Measurements from ENCODE around the gene SH3RF1. TPM values are rescaled to one million over a fixed set of nuclear protein-coding genes. Genes with fewer than 3 reads are reported as not detected.

The SH3RF1 gene
- total RNA-seq, 2 donors from 2014 or later = 17.1 to 17.4 TPM

DNA sequence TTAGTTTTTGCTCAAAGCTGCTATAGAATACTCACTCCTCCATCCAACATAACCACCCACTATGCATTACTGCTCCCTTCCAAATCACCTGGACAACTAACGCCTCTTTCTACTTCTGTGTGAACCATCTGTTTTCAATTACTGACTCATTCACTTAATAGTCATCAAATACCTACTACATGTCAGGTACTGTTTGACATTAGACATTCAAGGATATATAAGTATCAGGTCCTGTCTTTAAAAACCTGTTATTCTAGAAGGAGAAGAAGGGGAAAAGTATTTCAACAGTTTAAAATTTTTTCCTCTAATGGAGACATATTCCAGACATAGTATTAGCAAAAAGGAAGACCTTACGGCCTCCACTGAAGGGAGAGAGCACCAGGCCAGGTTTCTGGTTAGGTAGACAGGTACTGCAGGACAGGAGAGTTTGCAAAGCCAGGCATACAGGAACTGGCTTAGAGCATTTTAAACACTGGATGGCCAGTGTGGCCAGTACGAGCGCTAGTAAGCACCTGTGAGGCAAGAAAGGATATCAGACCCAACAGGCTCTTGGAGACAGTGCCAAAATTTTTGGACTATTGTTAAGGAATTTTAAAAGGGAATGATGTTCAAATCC, 39.0 kb downstream of the SH3RF1 start:
- H3K4me3 ChIP-seq = no peak overlapping the region
- intact Hi-C loops (cut with DNase I) = no loop called here
- no peaks in the 10 kb centered on the region for H3K9me3 ChIP-seq
- no peaks in the 10 kb centered on the region for H3K36me3 ChIP-seq (replicated peaks in 1 of 2; ENCODE audit: insufficient read depth in 1 of 2, low read depth in 2 of 2)
- H3K27ac ChIP-seq = no peak overlapping the region
- 79 to 95% methylated on average over 4 of the region's 4 CpGs for WGBS, 2 donors
- DNase-seq (no peak), ATAC-seq (no peak)
- H3K4me1 ChIP-seq = peaks cover 10% of the 10 kb centered on the region
- TF ChIP-seq, protein P1, sequence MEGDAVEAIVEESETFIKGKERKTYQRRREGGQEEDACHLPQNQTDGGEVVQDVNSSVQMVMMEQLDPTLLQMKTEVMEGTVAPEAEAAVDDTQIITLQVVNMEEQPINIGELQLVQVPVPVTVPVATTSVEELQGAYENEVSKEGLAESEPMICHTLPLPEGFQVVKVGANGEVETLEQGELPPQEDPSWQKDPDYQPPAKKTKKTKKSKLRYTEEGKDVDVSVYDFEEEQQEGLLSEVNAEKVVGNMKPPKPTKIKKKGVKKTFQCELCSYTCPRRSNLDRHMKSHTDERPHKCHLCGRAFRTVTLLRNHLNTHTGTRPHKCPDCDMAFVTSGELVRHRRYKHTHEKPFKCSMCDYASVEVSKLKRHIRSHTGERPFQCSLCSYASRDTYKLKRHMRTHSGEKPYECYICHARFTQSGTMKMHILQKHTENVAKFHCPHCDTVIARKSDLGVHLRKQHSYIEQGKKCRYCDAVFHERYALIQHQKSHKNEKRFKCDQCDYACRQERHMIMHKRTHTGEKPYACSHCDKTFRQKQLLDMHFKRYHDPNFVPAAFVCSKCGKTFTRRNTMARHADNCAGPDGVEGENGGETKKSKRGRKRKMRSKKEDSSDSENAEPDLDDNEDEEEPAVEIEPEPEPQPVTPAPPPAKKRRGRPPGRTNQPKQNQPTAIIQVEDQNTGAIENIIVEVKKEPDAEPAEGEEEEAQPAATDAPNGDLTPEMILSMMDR (IDR thresholded peaks at IDR 0.05) = no peak
- no peak for TF ChIP-seq POLR2A (IDR thresholded peaks at IDR 0.05)
- H3K27me3 ChIP-seq = no peaks in the 10 kb centered on the region

DNA sequence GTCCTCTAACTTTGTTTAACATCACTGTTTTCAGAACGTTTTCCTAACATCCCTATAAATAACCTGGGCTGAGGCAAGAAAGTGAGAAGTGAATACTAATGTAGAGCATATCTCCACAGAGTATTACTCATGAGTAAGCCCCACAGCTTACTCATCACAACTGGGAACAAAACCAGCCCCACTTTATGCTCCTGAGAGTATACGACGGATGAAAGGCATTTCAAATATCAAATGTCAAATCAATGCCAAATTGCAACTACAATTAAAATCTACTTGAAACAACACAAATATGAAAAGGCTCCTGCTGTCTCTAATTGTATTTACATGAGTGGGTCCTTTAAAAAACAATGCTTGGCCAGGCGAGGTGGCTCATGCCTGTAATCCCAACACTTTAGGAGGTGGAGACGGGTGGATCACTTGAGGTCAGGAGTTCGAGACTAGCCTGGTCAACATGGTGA, 41.2 kb downstream of the SH3RF1 start:
- intact Hi-C loops (cut with DNase I) = no loop called here
- Histone ChIP-seq H3K4me3 (no peak overlapping the region), H3K27ac (no peak overlapping the region), H3K9me3 (no peaks in the 10 kb centered on the region), H3K27me3 (no peaks in the 10 kb centered on the region), H3K4me1 (peaks cover 6% of the 10 kb centered on the region), H3K36me3 (replicated peaks in 1 of 2; ENCODE audit: insufficient read depth in 1 of 2, low read depth in 2 of 2) (no peaks in the 10 kb centered on the region)
- no peak for ATAC-seq
- 57 to 63% methylated on average over 6 of the region's 6 CpGs for WGBS, 2 donors
- DNase-seq = peak in 1 of 4 donors; percentile 42
- TF ChIP-seq POLR2A (IDR thresholded peaks at IDR 0.05) = no peak
- TF ChIP-seq, protein P1 (IDR thresholded peaks at IDR 0.05) = no peak

DNA sequence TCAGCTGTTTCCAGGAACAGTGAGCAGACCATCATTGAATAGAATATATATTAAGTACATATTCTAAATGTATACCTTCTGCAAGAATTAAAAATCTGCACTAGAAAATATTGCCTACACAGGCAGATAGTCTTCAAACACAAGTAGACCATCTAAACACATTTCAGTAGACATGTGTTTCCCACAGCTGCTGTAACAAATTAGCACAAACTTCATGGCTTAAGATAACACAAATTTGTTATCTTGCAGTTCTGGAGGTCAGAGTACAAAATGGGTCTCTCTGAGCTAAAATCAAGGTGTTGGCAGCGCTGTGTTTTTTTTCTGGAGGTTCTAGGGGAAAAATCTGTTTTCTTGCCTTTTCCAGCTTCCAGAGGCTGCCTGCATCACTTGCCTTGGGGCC, 42.7 kb downstream of the SH3RF1 start:
- intact Hi-C loops (cut with DNase I) = no loop called here

DNA sequence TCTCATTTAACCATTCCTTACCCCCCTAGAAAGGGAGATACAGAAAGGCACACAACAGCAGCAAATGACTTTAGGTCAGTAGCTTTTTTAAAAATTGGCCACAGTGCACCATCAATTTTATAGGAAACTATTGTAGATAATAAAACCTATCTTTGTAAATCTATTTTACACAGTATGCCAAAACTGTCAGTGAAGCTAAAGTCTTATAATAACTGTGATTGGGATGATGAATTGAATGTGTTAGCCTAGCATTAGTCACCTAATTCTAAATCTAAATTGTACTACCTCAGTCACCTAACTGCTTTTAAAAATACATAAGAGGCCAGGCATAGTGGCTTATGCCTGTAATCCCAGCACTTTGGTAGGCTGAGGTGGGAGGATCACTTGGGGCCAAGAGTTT, 44.2 kb downstream of the SH3RF1 start:
- H3K4me1 ChIP-seq = peaks cover 9% of the 10 kb centered on the region
- intact Hi-C loops (cut with DNase I) = no loop called here
- no peaks in the 10 kb centered on the region for H3K36me3 ChIP-seq (replicated peaks in 1 of 2; ENCODE audit: insufficient read depth in 1 of 2, low read depth in 2 of 2)
- no peak overlapping the region for H3K4me3 ChIP-seq
- no peak for DNase-seq
- no peaks in the 10 kb centered on the region for H3K9me3 ChIP-seq
- H3K27me3 ChIP-seq = no peaks in the 10 kb centered on the region
- H3K27ac ChIP-seq = no peak overlapping the region
- no peak for ATAC-seq
- TF ChIP-seq POLR2A (IDR thresholded peaks at IDR 0.05) = no peak
- TF ChIP-seq, protein P1 (IDR thresholded peaks at IDR 0.05) = no peak

More for the DNA sequence above, 42.7 kb downstream of the SH3RF1 start:
- Histone ChIP-seq H3K36me3 (replicated peaks in 1 of 2; ENCODE audit: insufficient read depth in 1 of 2, low read depth in 2 of 2) (no peaks in the 10 kb centered on the region), H3K27me3 (no peaks in the 10 kb centered on the region), H3K27ac (no peak overlapping the region), H3K9me3 (no peaks in the 10 kb centered on the region), H3K4me3 (no peak overlapping the region), H3K4me1 (peaks cover 4% of the 10 kb centered on the region)
- ATAC-seq = no peak
- no peak for DNase-seq
- whole genome bisulfite sequencing, 2 donors = 95 to 100% methylated on average over 1 of the region's 1 CpG
- TF ChIP-seq, protein P1 (IDR thresholded peaks at IDR 0.05) = no peak
- TF ChIP-seq POLR2A (IDR thresholded peaks at IDR 0.05) = no peak

DNA sequence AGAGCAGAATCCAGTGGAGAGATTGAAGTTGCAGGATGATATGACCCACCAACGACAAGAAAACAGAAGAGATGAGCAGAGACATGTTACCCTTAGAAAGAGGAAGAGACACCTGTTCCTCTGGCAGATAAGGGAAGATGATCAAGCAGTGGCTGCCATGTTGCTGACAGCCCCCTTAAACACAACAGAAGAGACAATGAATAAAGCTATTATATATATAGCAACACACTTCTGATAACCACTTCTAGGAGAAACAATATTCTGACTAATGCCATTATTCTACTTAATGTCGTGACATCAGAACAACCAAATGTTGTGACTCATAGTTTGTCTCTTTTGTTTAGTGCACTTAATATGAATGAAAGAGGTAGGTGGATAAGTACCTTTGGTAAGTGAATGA, 44.9 kb downstream of the SH3RF1 start:
- no peak overlapping the region for H3K4me3 ChIP-seq
- H3K9me3 ChIP-seq = no peaks in the 10 kb centered on the region
- H3K4me1 ChIP-seq = peaks cover 9% of the 10 kb centered on the region
- H3K27ac ChIP-seq = no peak overlapping the region
- WGBS, 2 donors = 46 to 80% methylated on average over 2 of the region's 2 CpGs
- no peaks in the 10 kb centered on the region for H3K27me3 ChIP-seq
- intact Hi-C loops (cut with DNase I) = no loop called here
- DNase-seq (no peak), ATAC-seq (no peak)
- no peaks in the 10 kb centered on the region for H3K36me3 ChIP-seq (replicated peaks in 1 of 2; ENCODE audit: insufficient read depth in 1 of 2, low read depth in 2 of 2)
- TF ChIP-seq, protein P1 (IDR thresholded peaks at IDR 0.05) = no peak
- no peak for TF ChIP-seq POLR2A (IDR thresholded peaks at IDR 0.05)

Data from body of pancreas (tissue), 4 donors.